ENCODE results near the gene NPW.

NPW gene

DNA sequence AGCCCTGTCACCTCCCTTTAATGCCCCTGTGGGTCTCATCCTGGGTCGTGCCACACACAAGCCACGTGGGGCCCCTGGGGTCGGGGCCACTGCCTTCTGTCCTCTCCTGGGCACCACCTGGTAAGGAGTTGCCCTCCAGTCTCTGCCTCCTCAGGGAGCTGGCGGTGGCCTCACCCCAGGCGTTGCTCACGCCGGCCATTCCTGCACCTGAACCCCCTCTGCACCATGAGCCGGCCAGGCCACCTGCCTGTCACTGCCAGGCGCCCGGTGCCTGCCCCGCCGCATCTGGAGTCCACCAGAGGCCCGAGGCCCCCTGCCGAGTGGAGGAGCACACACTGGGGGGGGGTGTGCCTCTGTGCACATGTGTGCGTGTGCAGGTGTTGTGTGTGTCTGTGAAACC, 17.5 kb downstream of the NPW start:
- DNase-seq = no peak

DNA sequence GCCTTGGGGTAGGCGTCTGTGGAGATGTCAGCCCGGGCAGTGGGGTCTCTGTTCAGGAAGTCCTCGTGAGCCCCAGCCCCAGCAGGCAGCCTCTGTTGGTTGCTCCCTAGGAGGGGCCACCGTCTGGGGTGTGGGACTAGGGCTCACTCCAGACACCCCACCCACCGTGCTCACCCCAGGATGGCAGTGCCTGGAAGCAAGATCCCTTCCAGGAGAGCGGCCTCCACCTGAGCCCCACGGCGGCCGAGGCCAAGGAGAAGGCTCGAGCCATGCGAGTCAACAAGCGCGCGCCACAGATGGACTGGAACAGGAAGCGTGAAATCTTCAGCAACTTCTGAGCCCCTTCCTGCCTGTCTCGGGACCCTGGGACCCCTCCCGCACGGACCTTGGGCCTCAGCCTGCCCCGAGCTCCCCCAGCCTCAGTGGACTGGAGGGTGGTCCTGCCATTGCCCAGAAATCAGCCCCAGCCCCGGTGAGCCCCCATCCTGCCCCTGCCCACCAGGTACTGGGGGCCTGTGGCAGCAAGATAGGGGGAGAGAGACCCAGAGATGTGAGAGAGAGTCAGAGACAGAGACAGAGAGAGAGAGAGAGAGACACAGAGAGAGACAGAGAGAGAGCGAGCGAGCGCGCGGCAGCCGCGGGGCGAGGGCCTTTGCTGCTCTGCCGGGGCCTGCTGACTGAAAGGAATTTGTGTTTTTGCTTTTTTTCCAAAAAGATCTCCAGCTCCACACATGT, 18.2 kb downstream of the NPW start:
- no peak for DNase-seq

DNA sequence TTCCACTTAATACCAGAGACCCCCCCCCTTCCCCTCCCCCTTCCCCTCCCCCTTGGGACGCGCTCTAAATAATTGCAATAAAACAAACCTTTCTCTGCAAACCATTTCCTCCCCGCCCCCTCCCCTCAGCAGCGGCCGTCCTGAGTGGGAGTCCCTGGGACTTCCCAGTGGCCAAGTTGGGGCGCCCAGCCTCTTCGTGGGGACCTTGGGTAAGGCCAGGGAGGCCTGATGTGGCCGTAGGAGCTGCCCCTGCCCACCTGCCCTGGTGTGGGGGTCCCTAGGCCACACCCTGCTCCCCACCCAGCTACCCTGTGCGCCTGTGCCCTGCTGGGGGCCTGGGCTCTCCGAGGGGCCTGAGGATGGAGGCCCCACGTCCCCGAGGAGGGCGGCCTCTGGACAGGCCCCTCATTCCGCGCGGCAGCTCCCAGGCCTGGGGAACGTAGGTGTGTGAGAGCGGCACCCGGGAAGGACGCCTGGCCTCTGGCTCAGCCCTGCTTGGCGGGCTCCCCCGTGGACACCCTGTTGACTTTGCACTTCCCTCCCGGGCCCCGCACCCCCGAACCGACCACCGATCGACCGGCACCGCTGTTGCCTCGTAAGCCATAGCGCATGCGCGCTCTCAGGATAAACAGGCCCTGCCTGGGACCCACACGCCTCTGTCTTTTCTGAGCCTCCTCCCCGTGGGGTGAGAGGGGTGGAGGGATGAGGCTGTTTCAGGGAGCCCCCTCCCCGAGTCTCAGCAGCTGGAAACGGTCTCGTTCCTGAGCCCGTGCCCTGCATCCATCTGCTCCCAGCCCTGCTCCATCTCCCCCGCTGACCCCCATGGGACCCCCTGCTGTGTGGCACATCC, 19.0 kb downstream of the NPW start:
- no peak for DNase-seq

DNA sequence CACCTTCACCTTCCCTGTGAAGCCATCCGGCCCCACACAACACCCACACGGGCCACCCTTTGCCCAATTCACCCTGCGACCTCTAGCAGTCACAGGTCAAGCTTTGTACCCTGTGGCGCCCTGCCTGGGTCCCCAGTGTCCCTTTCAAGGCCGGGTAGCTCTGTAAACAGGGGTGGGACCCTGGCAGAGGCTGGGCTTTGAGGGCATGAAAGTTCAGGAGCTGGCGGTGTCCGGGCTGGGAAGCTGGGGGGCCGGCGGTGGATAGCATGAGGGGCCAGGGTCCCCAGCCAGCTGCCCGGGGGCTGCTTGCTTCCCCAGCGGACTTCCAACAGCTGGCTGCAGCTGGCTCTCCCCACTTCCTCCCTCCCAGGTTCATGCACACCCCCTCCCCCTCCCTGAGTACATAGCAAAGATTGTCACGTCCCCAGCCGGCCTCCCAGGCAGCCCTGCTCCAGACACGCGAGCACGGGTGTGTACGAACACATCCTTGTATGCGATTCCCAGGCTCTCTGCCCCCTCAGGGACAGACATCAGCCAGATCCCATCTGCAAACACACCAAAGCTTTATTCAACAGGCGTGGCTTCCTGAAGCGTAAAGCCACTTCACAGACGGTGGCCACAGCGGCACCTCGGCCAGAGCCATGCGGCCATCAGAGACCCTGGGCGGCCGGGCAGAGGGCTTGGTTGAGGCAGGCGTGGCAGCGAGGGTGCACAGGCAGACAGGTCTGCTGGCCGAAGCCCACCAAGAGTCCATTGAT, 19.9 kb downstream of the NPW start:
- DNase-seq = no peak

DNA sequence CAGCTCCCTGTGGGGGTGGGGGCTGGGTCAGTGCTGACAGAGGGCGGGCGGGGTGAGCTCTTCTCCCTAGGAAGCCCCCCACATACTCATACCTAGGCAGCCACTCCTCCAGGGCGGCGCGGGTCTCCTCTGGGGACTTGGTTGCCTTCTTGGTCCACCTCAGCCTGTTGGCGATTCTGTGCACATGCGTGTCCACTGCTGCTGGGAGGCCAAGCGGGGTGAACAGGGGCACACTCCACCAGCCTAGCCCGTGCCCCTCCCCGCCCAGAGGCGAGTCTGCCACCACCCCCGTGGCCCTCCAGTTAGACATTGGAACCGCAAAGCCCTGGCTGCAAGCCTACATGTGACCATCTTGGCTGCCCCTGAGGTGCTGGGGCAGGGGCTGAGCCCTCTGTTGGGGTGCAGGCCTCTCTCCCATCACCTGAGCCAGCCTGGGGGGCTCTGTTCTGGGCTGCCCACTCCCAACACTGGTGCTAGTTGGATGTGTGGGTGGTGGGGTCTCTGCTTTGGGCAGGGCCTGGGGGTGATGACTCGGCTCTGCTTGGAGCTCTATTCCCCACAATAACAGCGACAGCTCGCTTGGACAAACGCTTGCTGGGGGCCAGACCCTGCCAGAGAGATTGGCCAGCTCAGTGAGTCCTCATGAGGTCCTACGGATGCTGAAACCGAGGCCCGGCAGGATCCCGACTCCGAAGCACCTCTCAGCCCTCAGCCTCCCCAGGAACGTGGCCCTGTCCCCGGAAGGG, 20.6 kb downstream of the NPW start:
- DNase-seq = no peak

DNA sequence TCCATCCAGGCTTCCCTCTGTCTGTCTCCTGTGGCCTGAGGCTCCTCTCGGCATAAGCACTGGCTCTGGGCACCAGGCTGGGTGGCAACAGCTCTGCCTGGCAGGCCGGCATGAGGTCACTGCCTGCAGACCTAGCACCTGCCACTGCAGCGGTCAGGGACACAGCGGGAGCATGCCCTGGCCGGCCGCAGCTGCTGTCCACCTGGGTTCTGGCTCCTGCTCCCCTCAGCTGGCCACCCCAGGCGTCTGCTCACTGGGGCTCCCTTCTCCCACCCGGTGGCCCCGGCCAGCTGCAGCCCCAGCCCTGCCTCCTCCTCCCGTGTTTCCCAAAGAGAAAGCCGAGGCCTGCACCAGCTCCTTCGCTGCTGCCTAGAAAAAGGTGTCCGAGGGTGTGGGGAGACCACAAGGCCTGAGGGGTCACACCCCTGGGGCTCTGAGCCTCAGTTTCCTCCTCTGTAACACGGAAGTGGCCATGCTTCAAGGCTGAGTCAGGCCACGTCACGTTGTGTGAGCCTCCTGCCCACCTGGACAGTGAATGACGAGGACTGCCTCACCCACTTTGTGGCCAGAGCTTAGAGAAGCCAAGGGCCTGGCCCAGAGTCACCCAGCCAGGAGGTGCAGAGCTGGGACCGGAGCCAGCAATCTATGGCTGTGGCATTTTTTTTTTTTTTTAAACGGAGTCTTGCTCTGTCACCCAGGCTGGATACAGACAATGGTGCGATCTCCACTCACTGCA, 21.4 kb downstream of the NPW start:
- peak in 1 of 2 experiments; percentile 15 for DNase-seq

DNA sequence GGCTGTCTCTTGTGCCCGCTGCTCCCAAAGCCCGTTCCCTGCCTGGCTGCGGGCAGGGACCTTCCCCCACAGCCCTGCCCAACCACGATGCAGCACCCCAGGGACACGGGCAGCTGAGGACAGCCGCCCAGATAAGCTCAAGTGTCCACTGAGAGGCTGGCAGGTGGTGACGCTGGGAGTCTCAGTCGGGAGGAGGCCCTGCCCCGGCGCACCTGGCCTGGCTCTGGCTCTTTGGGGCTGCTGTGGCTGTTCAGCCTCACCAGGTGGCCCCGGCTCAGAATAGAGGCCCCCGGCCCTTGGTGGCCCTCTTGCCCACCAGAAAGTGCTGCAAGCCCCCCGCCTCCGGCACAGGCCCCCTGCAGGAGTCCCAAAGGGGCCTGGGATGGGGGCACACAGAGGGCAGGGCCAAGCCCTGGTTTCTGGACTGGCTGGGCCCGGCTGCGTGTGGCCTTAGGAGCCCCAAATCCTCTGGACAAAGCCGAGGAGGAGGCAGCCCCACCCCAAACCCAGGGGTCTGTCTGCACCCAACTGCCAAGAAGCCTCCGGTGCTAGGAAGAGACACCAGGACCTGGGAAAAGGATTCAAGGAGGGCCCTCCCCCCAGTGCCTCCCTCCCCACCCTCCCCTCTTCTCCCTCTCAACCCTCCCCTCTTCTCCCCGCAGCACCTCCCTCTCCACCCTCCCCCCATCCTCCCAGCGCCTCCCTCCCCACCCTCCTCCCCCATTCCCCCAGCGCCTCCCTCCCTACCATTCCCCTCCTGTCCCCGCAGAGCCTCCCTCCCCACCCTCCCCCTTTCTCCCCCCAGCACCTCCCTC, 22.8 kb downstream of the NPW start:
- DNase-seq = no peak

DNA sequence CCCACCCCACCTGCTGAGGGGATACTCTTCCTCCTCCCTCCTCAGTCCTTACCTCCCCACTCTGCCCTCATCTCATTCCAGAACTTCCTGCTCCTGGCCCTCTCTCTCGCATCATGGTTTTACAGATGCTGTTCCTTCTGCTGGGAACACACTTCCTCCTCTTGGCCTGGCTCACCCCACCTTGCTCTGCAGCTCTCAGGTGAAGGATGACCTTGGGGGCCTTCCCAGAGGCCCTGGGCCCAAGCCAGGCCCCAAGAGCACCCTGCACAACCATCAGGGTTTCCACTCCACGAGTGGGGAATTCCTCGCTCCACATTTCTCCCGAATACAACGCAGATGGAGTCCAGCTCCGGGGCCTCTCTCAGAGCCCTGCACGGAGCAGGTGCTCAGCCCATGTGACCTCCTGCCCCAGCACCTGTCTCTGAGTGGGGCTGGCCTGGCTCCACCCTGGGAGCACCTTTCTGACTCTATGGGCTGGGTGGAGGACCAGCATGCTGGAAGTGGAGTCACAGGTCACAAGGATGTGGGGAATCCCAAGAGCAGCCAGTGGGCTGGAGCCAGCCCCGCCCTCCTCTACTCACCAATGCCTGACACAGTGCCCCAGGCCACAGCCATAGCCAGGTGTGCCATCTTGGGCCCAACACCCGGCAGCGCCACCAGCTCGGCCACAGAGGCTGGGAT, 23.5 kb downstream of the NPW start:
- DNase-seq = no peak

DNA sequence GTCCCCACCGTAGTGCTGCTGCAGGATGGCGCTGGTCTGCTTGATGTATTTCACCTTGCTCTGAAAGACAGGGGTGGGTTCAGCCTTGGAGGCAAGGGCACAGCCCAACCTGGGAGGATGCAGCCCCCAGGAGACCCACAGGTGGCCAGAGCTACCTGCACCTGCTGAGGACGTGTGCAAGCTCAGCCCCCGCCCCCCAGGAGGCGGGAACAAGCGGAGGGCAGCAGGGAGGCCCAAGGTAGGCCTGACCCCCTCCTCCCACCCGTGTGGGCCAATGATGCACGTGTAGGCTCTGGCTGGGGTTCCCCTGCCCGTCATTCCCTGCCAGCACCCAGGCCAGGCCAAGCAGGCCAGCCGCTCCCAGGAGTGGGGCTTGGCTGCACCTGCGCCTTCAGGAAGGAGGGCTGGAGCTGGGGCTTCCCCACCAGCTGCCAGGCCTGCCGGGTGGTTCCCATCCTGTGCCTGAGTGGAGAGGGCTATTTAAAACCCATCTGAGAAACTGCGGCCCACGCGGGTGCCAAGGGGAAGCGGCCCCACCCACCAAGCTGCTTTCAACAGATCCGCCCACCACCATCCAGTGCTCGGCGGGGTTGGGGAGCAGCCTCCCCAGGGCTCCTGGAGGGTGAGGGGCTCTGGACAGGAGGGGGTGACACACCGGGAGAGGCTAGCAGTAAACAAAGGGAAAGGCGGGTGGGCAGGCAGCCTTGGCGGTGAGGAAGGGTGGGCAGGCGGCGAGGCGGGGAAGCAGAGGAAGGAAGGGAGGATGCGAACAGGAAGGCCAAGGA, 24.3 kb downstream of the NPW start:
- no peak for DNase-seq

DNA sequence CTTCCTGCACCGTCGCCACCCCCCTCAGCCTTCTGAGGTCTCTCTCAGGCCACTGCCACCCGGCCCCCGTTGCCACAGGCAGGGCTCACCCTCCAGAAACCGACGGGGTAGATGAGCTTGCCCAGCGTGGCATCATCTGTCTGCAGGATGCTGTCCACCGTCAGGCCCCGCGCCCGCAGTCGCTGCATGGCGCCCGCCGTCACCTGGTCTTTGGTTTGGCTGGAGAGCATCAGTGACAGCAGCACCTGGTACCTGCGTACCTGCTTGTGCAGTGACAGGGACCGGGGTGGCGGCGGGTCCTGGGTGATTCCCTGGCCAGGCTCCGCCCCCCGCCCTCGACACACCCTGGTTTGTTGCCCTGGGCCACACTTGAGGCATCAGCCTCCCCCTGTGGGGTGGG, 25.0 kb downstream of the NPW start:
- no peak for DNase-seq

DNA sequence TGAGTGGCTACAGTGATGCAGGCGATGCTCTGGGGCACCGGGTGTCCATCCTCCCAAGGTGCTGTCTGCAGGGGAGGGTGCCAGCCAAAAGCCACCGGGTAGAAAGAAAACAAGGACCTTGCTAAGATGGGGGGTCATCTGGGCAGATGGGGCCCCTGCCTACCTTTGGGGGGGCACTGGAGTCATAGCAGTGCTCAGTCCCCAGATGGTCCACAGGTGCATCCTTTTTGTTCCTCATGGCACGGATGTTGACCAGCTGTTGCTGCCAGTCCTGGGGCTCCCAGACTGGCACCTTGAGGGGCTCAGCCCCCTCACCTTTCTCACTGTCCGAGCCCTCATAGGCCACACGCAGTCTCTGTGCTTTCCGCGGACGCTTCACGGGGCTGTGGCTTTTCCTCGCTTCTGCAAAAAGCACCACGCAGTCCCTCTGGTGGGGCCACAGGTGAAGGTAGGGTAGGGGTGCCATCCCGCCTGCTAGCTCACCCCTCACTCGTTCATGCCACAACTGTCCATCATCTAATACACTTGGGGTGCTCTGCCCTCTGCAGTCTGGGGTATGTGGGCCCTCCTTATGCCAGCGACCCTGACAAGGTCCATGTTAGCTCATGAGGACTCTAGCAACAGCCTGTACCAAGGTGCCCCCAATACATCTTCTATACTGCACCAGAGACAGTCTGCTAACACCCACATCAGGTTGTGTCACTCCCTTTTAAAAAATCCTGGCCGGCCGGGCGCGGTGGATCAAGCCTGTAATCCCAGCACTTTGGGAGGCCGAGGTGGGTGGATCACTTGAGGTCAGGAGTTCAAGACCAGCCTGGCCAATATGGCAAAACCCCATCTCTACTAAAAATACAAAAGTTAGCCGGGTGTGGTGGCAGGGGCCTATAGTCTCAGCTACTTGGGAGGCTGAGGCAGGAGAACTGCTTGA, 26.6 kb downstream of the NPW start:
- DNase-seq = no peak

DNA sequence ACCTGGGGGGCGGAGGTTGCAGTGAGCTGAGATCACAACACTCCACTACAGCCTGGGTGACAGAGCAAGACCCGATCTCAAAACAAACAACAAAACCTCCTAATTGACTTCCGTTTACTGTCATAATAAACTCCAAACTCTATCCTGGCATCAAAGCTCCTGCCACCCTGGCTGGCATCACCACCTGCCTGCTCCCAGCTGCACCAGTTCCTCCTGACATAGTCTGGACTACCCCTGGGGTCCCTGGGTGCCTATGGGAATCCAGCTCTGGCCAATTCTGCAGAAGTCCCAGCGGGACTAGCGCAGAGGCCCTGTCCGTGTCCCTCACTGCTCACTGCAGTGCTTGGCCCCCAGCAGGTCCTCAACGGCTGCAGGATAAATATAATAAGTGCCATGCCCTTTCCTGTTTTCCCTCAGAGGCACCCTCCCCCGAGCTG, 27.3 kb downstream of the NPW start:
- no peak for DNase-seq

DNA sequence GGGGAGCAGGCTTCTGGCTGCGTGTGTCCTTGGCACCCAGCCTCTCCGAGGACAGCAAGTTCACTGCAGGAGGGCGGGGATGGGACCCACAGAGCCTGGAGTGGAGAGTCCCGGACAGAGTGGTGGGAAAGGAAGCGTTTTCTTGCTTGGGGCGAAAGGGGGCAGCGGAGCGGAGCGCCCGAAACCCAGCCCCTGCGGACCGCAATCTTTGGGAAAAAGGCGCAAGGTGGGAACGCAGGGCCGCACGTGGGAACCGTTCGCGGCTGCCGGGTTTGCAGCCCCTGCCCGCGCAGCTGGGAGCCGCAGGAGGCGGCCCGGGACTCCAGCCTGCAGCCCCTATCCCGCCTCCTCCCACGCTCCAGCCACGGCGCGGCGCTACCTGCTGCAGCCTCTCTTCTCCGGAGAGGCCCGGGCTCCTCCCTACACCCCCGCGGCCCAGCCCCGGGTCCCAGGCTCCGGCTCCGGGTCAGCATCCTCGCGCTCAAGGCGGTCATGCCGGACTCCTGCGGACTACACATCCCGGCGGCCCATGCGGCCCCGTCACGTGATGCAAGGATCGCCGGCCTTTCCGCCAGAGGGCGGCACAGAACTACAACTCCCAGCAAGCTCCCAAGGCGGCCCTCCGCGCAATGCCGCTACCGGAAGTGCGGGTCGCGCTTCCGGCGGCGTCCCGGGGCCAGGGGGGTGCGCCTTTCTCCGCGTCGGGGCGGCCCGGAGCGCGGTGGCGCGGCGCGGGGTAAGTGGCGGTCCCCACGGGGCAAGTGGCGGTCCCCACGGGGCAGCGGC, 27.9 kb downstream of the NPW start, which contains the start of the genes NTHL1 and TSC2:
Gene NTHL1 (minus strand): TSS at position 505 of the 786 bp plus-strand sequence. CDS start 11 bp downstream, at position 494.
Gene TSC2 (plus strand): TSS at position 656 of the 786 bp plus-strand sequence. CDS start 631 bp downstream, outside the sequence.
- DNase-seq = peak; percentile 57 to 86

DNA sequence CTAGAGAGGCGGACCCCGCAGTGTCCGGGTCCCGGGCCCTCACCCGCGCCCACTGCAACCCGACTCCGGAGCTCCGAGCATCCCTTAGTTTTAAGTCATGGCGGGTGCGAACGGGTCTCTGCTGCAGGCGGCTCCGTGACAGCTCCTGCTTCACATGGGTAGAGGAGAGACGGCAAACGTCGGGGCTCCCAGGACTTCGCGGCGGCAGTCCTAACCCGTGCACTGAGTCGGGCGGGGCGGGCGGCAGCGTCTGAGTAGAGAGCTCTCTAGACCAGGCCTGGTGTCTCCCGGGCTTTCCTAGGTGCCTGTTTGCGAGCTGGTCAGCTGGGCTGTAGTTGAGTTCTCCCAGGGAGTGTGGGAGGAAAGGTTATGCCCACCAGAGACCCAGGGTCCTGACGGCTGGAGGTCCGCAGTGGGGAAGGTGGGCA, 28.5 kb downstream of the NPW start:
- DNase-seq = no peak

DNA sequence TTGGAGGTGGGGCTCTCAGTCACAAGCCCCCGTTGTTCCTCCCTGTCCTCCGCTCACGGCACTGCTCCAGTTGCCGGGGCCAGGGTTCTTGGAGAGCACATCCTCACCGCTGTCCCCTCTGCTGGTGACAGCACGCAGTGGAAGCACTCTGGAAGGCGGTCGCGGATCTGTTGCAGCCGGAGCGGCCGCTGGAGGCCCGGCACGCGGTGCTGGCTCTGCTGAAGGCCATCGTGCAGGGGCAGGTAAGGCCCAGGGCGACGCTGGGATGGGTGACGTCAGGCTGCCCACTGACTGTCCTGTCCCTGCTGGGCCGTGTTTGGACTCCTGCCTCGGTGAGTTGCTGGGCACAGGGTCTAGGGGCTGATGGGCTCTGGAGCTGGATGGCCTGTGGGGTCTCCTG, 33.6 kb downstream of the NPW start:
- no peak for DNase-seq

DNA sequence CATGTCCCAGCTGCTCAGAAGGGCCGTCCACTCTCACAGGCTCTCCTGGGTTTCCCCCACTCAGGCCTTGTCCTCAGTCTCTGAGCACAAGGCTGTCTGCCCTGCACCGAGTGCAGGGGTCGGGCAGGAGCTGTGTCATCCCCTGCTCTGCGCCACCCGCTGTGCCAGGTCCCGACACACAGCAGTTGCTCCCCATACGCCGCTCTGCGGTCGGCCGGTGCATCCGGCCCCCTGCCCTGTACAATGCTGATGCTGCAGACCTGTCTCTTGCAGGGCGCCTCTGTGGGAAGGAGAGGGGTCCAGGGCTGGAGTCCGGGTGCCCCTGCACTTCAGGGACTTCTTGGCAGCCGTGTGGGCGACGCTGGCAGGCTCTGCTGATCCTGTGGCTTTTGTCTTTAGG, 34.3 kb downstream of the NPW start:
- no peak for DNase-seq

DNA sequence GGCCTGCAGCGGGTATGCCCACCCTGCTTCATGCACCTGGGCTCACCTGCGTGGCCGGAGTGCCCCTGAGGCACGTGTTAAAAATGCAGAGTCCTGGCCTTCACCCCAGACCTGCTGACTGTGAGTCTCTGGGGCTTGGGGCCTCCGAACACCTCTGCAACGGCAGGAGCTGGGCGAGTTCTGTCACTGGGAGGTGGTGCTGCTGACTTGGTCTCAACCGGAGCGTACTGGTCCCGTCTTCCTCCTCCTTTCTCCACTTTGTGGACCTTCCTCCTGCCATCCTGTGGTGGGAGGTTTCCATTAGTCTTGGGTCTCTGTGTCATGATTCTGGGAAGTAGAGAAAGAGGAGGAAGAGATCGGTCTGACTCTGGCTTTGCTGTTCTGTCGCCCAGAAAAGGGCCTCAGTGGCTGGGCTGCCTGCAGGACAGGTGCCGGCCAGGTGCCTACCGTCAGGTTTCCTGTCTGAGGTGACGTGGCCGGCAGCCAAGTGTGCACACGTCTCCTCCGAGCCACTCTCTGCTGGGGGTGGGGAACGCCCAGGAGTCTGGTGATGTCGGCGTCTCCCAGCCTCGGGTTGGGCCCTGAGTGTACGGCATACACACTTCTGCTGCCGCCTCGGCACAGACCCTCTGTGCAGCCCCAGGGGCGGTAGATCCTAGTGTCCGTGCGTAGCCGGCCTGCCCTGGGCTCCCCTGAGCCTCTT, 35.1 kb downstream of the NPW start:
- no peak for DNase-seq

Data from cerebellar nuclear complex (tissue), 1 donor.